K562 (cell line): ENCODE results near the gene CLSTN1. TPM values are rescaled to one million over a fixed set of nuclear protein-coding genes. Genes with fewer than 3 reads are reported as not detected.

Experiments
- CBFB ChIP-seq: sonication (generic); formaldehyde crosslinking; IDR thresholded peaks from 2 replicates; pipeline ENCODE4 v1.4.0; 2020; ENCODE audit warnings: mild to moderate bottlenecking, missing genetic modification reagents
- EWSR1 ChIP-seq: fragments of 450-650 bp; IDR thresholded peaks from 2 replicates; pipeline ENCODE4 v1.6.1; 2018; ENCODE audit warnings: borderline replicate concordance, mild to moderate bottlenecking, low read depth, moderate library complexity; ENCODE audit not compliant: partially characterized antibody
- GATAD2A ChIP-seq: fragments of 450-650 bp; IDR thresholded peaks from 2 replicates; pipeline ENCODE4 v1.6.1; 2017
- HIVEP1 ChIP-seq: fragments of 250-450 bp; sonication (Bioruptor Pico); IDR thresholded peaks from 2 replicates; pipeline ENCODE4 v1.4.0; 2020; ENCODE audit warnings: mild to moderate bottlenecking
- HOXB6 ChIP-seq: fragments of 250-450 bp; sonication (Bioruptor Pico); IDR thresholded peaks from 2 replicates; pipeline ENCODE4 v1.5.1; 2022; ENCODE audit warnings: mild to moderate bottlenecking, borderline replicate concordance
- RBBP5 ChIP-seq: fragments of 200-600 bp; sonication (generic); IDR thresholded peaks from 2 replicates; pipeline ENCODE4 v1.6.1; 2012; ENCODE audit warnings: borderline replicate concordance, mild to moderate bottlenecking, low read length, control low read depth, inconsistent platforms; ENCODE audit not compliant: insufficient read depth, poor library complexity, severe bottlenecking
- RUNX1 ChIP-seq: sonication (generic); IDR thresholded peaks from 2 replicates; pipeline ENCODE4 v1.6.1; 2016; ENCODE audit warnings: antibody characterized with exemption, low read depth
- SIN3B ChIP-seq: fragments of 450-650 bp; IDR thresholded peaks from 2 replicates; pipeline ENCODE4 v1.6.1; 2017; ENCODE audit warnings: low read depth, mild to moderate bottlenecking, moderate library complexity
- SMARCA5 ChIP-seq: fragments of 450-650 bp; IDR thresholded peaks from 2 replicates; pipeline ENCODE4 v1.6.1; 2016
- TEAD1 ChIP-seq, 2 experiments: fragments of 450-650 bp in 1 of 2; sonication (generic) in 1 of 2; formaldehyde crosslinking; IDR thresholded peaks; 2 replicates each; pipeline versions ENCODE4 v1.4.0 to v1.8.0; 2020 to 2022; ENCODE audit warnings: mild to moderate bottlenecking in 2 of 2, missing genetic modification reagents in 1 of 2
- ZNF197 ChIP-seq: fragments of 200-800 bp; sonication (Bioruptor generic); IDR thresholded peaks from 2 replicates; pipeline ENCODE4 v1.6.1; 2016; ENCODE audit warnings: low read depth, missing genetic modification characterization, missing compliant biosample characterization
- ZNF583 ChIP-seq: fragments of 250-450 bp; sonication (Bioruptor Pico); IDR thresholded peaks from 2 replicates; pipeline ENCODE4 v1.4.0; 2020
- ZNF79 ChIP-seq: fragments of 250-450 bp; sonication (Bioruptor Pico); IDR thresholded peaks from 2 replicates; pipeline ENCODE4 v1.4.0; 2020; ENCODE audit warnings: low read depth, mild to moderate bottlenecking, moderate library complexity
- ZNF830 ChIP-seq: fragments of 250-450 bp; sonication (Bioruptor Pico); IDR thresholded peaks from 2 replicates; pipeline ENCODE4 v1.5.0; 2021; ENCODE audit warnings: mild to moderate bottlenecking
- polyA plus RNA-seq, 8 experiments: library from polyadenylated mRNA; depleted of rRNA in 4 of 8; stranded (reverse) in 5 of 8; unstranded in 3 of 8; fragments of >200 nt; fragmentation: Nextera tagmentation in 2 of 8; fragmentation: Illumina TruSeq in 1 of 8; extraction: Ambion mirVana in 2 of 8; extraction: Trizol in 1 of 8; gene quantifications; 2 replicates each; pipeline versions ENCODE4 v1.2.1 to v1.2.3, GENCODE V29; 2011 to 2014; ENCODE audit warnings: inconsistent platforms in 1 of 8, missing spikeins in 1 of 8
- total RNA-seq, 7 experiments: library from RNA; depleted of rRNA in 6 of 7; stranded (reverse); fragments of >200 nt in 6 of 7; fragmentation: Illumina TruSeq in 2 of 7; extraction: Trizol in 2 of 7; gene quantifications; 2 replicates each; pipeline versions ENCODE4 v1.2.1 to v1.2.3, GENCODE V29; 2011 to 2021; ENCODE audit warnings: low replicate concordance in 1 of 7

Gene CLSTN1
- total and polyA plus RNA-seq, 9 of the 15 experiments (the other 6 are each of a cell fraction or from before 2014, with no cell fraction given): 1.1 to 32.5 (median 13.3) TPM

DNA sequence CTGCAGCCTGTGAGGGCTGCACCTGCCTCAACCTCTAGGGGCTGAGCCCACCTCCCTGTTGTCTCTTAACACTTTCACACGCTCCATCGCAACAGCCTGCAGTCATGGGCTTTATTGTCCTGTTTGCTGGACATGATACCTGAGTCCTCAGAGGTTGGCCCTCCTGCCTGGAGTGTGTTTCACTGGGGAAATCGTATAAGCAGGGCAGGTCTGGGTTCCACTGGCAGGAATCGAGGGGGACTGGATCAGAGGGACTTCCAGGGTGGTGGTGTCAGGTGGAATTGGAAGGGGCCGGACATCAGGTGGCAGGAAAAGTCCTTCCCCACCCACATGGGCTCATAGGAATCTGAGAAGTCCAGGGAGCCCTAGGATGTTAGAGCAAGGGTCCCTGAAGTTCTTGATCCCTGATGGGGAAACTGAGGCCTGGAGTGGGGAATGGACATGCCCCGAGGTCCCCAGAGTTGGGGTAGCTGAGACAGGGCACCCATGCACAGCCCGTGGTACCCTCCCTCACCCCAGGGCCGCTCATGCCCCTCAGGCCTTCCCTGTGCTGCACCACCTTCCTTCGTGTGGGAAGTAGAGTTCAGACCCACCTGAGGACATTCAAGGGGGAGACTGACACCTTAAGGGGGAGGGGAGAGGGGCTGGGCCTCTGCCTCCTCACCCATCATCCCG is 105.6 kb downstream of the CLSTN1 start (continued):
- no peak for TF ChIP-seq SIN3B
- peak; percentile 59; the same call in 1 of the 2 replicates for TF ChIP-seq SMARCA5
- no peak for TF ChIP-seq EWSR1
- no peak for TF ChIP-seq RUNX1
- TF ChIP-seq CBFB (CRISPR knock-in tag): 0 out of 2 replicates have a peak, but pooled peaks have one; percentile 4
- no peak for TF ChIP-seq GATAD2A
- 0 out of 2 replicates have a peak, but pooled peaks have one; percentile 26 for TF ChIP-seq HOXB6 (CRISPR knock-in tag)
- peak; percentile 3 for TF ChIP-seq RBBP5
- TF ChIP-seq ZNF583 (CRISPR knock-in tag): peak; percentile 64; the same call in 1 of the 2 replicates
- TF ChIP-seq HIVEP1: peak; percentile 21; the same call in 1 of the 2 replicates
- 0 out of 2 replicates have a peak, but pooled peaks have one; percentile 12 for TF ChIP-seq ZNF197 (CRISPR knock-in tag)
- TF ChIP-seq ZNF830 (CRISPR knock-in tag): 0 out of 2 replicates have a peak, but pooled peaks have one; percentile 35
- no peak for TF ChIP-seq ZNF79 (CRISPR knock-in tag)
- TF ChIP-seq TEAD1 (CRISPR knock-in tag; IDR thresholded peaks at IDR 0.05): no peak
